Mesenteric fat pad (tissue), 1 donor: ENCODE data around the gene ADIPOR2. TPM values are rescaled to one million over a fixed set of nuclear protein-coding genes. Genes with fewer than 3 reads are reported as not detected.
"Not testable (repeated sequence)": the region's sequence is repeated elsewhere in the genome, so short reads cannot be mapped to it uniquely, and the experiment has no call there.

Experiments used
- DNase-seq: peaks from one replicate; pipeline ENCODE4 v3.0.0-alpha.2; 2020; ENCODE audit warnings: low spot score
- total RNA-seq: library from RNA; stranded (reverse); fragmentation: NEBNext Ultra II Directional; extraction: Animal tissue kit (Norgen Biotek cat#: 25700); gene quantifications from one replicate; pipeline ENCODE4 v1.2.1, GENCODE V29; 2021
- donor health status: DM: yes; HTN: yes; CAD: no.

Gene ADIPOR2
- total RNA-seq, 1 donor from 2014 or later: 119 TPM

GRCh38 chr12:1810201-1810930 is 119.5 kb downstream of the ADIPOR2 start:
- DNase-seq: no peak

GRCh38 chr12:1810931-1811280 is 120.0 kb downstream of the ADIPOR2 start:
- no peak for DNase-seq

GRCh38 chr12:1811281-1811947 is 120.5 kb downstream of the ADIPOR2 start:
- DNase-seq: no peak

- no peak for DNase-seq
Measured at GRCh38 chr12:1811948-1812291, 121.0 kb downstream of the ADIPOR2 start.

GRCh38 chr12:1812650-1813302 is 121.9 kb downstream of the ADIPOR2 start:
- no peak for DNase-seq

GRCh38 chr12:1814266-1814665 is 123.4 kb downstream of the ADIPOR2 start:
- no peak for DNase-seq

GRCh38 chr12:1815108-1815507 is 124.2 kb downstream of the ADIPOR2 start:
- no peak for DNase-seq

- no peak for DNase-seq
Measured at GRCh38 chr12:1815814-1816729, 125.2 kb downstream of the ADIPOR2 start.

GRCh38 chr12:1816730-1817348 is 126.0 kb downstream of the ADIPOR2 start:
- DNase-seq: no peak

GRCh38 chr12:1817928-1818327 is 127.1 kb downstream of the ADIPOR2 start:
- DNase-seq: not testable (repeated sequence)

GRCh38 chr12:1819050-1819449 is 128.2 kb downstream of the ADIPOR2 start:
- DNase-seq: no peak

- no peak for DNase-seq
Measured at GRCh38 chr12:1819571-1819970, 128.7 kb downstream of the ADIPOR2 start.

- no peak for DNase-seq
Measured at GRCh38 chr12:1820191-1820895, 129.5 kb downstream of the ADIPOR2 start, which contains the start of gene LRTM2. LRTM2 (plus strand) TSS chr12:1820565; CDS start chr12:1828149, 7,584 bp downstream.

- DNase-seq: no peak
Measured at GRCh38 chr12:1820896-1821291, 130.0 kb downstream of the ADIPOR2 start.

- no peak for DNase-seq
Measured at GRCh38 chr12:1821805-1822204, 130.9 kb downstream of the ADIPOR2 start.

GRCh38 chr12:1822699-1823098 is 131.8 kb downstream of the ADIPOR2 start:
- DNase-seq: no peak

- DNase-seq: no peak
Measured at GRCh38 chr12:1823237-1823636, 132.4 kb downstream of the ADIPOR2 start.

- no peak for DNase-seq
Measured at GRCh38 chr12:1825382-1826102, 134.7 kb downstream of the ADIPOR2 start.

GRCh38 chr12:1826401-1826800 is 135.5 kb downstream of the ADIPOR2 start:
- no peak for DNase-seq
